SK-N-SH treated with all-trans-retinoic acid at 6 μM for 48 hours (cell line): ENCODE results near the gene SMPD1.

Source experiments
- ATAC-seq: fragments of 200-7000 bp; cut with Tn5 transposase; 3 replicates; pipeline ENCODE4 v1.9.1; 2020; ENCODE audit warnings: mild to moderate bottlenecking, moderate library complexity
- ARNTL ChIP-seq: fragments of 450-650 bp; formaldehyde crosslinking; IDR thresholded peaks from 2 replicates; pipeline ENCODE4 v1.5.0; 2020; ENCODE audit warnings: low read depth, mild to moderate bottlenecking, moderate library complexity, borderline replicate concordance
- BACH2 ChIP-seq: fragments of 250-450 bp; sonication (Bioruptor Pico); IDR thresholded peaks from 2 replicates; pipeline ENCODE4 v1.9.0; 2021; ENCODE audit warnings: mild to moderate bottlenecking, borderline replicate concordance
- CSDC2 ChIP-seq: fragments of 250-450 bp; sonication (Bioruptor Pico); IDR thresholded peaks from 2 replicates; pipeline ENCODE4 v1.5.0; 2020; ENCODE audit warnings: mild to moderate bottlenecking, moderate library complexity
- CSRNP3 ChIP-seq: fragments of 250-450 bp; sonication (Bioruptor Pico); IDR thresholded peaks from 2 replicates; pipeline ENCODE4 v1.5.1; 2021; ENCODE audit warnings: mild to moderate bottlenecking, moderate library complexity
- ESRRG ChIP-seq: fragments of 250-450 bp; sonication (Bioruptor Pico); IDR thresholded peaks from 2 replicates; pipeline ENCODE4 v1.6.1; 2021; ENCODE audit warnings: mild to moderate bottlenecking
- GLIS3 ChIP-seq: fragments of 250-450 bp; sonication (Bioruptor Pico); IDR thresholded peaks from 2 replicates; pipeline ENCODE4 v1.5.0; 2020; ENCODE audit warnings: mild to moderate bottlenecking, moderate library complexity
- ISL1 ChIP-seq: fragments of 250-450 bp; sonication (Bioruptor Pico); IDR thresholded peaks from 2 replicates; pipeline ENCODE4 v2.1.2; 2022; ENCODE audit warnings: mild to moderate bottlenecking, moderate library complexity
- OSR1 ChIP-seq: fragments of 250-450 bp; sonication (Bioruptor Pico); IDR thresholded peaks from 2 replicates; pipeline ENCODE4 v1.8.0; 2022; ENCODE audit warnings: moderate library complexity, mild to moderate bottlenecking, inconsistent platforms
- POU6F1 ChIP-seq: fragments of 250-450 bp; sonication (Bioruptor Pico); IDR thresholded peaks from 2 replicates; pipeline ENCODE4 v1.8.0; 2021; ENCODE audit warnings: low read depth, mild to moderate bottlenecking, moderate library complexity, borderline replicate concordance
- PPARA ChIP-seq: fragments of 250-450 bp; sonication (Bioruptor Pico); IDR thresholded peaks from 2 replicates; pipeline ENCODE4 v1.5.0; 2020; ENCODE audit warnings: mild to moderate bottlenecking, borderline replicate concordance
- RARB ChIP-seq: fragments of 250-450 bp; sonication (Bioruptor Pico); IDR thresholded peaks from 2 replicates; pipeline ENCODE4 v1.8.0; 2021; ENCODE audit warnings: mild to moderate bottlenecking, moderate library complexity
- SNAI2 ChIP-seq: fragments of 250-450 bp; sonication (Bioruptor Pico); IDR thresholded peaks from 2 replicates; pipeline ENCODE4 v1.5.0; 2020; ENCODE audit warnings: mild to moderate bottlenecking, moderate library complexity
- TOX ChIP-seq: fragments of 250-450 bp; sonication (Bioruptor Pico); IDR thresholded peaks from 2 replicates; pipeline ENCODE4 v1.8.0; 2021; ENCODE audit warnings: mild to moderate bottlenecking, moderate library complexity, borderline replicate concordance
- ZC3H10 ChIP-seq: fragments of 250-450 bp; sonication (Bioruptor Pico); IDR thresholded peaks from 2 replicates; pipeline ENCODE4 v1.5.1; 2021; ENCODE audit warnings: mild to moderate bottlenecking, moderate library complexity
- ZFP3 ChIP-seq: fragments of 250-450 bp; sonication (Bioruptor Pico); IDR thresholded peaks from 2 replicates; pipeline ENCODE4 v1.5.0; 2020; ENCODE audit warnings: mild to moderate bottlenecking, moderate library complexity
- ZNF565 ChIP-seq: fragments of 450-650 bp; formaldehyde crosslinking; conservative IDR thresholded peaks from 2 replicates; pipeline ENCODE4 v1.5.0; 2020; ENCODE audit warnings: low read depth, mild to moderate bottlenecking, moderate library complexity
- ZNF8 ChIP-seq: fragments of 450-650 bp; formaldehyde crosslinking; IDR thresholded peaks from 2 replicates; pipeline ENCODE4 v1.5.0; 2020; ENCODE audit warnings: mild to moderate bottlenecking, moderate library complexity
- TF ChIP-seq, protein P1 (sequence below): fragments of 250-450 bp; sonication (Bioruptor Pico); IDR thresholded peaks from 2 replicates; pipeline ENCODE4 v1.8.0; 2020; ENCODE audit warnings: mild to moderate bottlenecking, moderate library complexity, borderline replicate concordance
- TF ChIP-seq, protein P2 (sequence below): fragments of 250-450 bp; sonication (Bioruptor Pico); IDR thresholded peaks from 2 replicates; pipeline ENCODE4 v1.5.0; 2020; ENCODE audit warnings: mild to moderate bottlenecking, moderate library complexity
- TF ChIP-seq, protein P3 (sequence below): fragments of 250-450 bp; sonication (Bioruptor Pico); IDR thresholded peaks from 2 replicates; pipeline ENCODE4 v1.5.1; 2020; ENCODE audit warnings: low read depth, mild to moderate bottlenecking, moderate library complexity

Gene SMPD1

DNA sequence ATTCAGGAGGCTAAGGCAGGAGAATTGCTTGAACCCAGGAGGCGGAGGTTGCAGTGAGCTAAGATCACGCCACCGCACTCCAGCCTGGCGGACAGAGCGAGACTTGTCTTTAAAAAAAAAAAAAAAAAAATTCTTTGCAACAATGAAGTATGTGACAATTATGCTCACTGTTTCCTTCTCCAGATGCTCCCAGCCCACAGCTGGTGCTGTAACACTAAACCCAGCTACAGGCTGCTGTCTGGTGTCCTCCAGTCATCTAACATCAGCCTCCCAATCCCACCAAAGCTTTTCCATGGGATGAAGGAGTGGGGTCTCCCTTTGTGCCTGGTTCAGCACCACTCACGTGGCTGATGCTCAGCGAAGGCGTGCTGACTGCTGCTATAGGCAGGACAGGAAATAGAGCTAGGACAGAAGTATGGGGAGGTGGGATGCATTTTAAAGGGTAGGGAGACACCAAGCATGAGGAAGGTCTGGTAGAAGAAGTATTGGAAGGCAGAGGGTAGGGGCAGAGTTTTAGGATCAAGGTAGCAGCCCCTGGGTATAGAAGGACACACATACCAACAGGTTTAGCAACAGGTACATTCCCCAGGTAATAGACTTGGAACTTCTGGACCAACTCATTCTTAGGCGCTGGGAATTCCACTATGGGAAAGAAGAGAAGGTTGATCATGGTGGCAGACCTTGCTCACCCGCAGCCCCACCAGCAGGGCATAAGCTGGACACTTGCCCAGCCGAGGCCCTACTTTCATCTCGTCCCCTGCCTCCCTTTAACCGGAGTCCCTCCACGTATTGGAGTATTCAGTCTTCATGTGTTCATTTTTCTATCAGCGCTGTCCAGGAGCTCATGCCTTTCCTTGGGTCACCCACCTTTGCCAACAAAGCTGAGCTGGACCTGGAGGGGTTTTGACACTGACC is 10.4 kb downstream of the SMPD1 start:
- no peak for TF ChIP-seq ZNF565 (CRISPR knock-in tag)
- TF ChIP-seq, protein P1, sequence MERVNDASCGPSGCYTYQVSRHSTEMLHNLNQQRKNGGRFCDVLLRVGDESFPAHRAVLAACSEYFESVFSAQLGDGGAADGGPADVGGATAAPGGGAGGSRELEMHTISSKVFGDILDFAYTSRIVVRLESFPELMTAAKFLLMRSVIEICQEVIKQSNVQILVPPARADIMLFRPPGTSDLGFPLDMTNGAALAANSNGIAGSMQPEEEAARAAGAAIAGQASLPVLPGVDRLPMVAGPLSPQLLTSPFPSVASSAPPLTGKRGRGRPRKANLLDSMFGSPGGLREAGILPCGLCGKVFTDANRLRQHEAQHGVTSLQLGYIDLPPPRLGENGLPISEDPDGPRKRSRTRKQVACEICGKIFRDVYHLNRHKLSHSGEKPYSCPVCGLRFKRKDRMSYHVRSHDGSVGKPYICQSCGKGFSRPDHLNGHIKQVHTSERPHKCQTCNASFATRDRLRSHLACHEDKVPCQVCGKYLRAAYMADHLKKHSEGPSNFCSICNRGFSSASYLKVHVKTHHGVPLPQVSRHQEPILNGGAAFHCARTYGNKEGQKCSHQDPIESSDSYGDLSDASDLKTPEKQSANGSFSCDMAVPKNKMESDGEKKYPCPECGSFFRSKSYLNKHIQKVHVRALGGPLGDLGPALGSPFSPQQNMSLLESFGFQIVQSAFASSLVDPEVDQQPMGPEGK (CRISPR knock-in tag), result no peak
- no peak for TF ChIP-seq OSR1 (CRISPR knock-in tag)
- TF ChIP-seq BACH2, result no peak
- no peak for TF ChIP-seq TOX (CRISPR knock-in tag)
- TF ChIP-seq GLIS3 (CRISPR knock-in tag), result no peak
- no peak for TF ChIP-seq ESRRG (CRISPR knock-in tag)
- TF ChIP-seq CSRNP3 (CRISPR knock-in tag), result no peak
- TF ChIP-seq, protein P2, sequence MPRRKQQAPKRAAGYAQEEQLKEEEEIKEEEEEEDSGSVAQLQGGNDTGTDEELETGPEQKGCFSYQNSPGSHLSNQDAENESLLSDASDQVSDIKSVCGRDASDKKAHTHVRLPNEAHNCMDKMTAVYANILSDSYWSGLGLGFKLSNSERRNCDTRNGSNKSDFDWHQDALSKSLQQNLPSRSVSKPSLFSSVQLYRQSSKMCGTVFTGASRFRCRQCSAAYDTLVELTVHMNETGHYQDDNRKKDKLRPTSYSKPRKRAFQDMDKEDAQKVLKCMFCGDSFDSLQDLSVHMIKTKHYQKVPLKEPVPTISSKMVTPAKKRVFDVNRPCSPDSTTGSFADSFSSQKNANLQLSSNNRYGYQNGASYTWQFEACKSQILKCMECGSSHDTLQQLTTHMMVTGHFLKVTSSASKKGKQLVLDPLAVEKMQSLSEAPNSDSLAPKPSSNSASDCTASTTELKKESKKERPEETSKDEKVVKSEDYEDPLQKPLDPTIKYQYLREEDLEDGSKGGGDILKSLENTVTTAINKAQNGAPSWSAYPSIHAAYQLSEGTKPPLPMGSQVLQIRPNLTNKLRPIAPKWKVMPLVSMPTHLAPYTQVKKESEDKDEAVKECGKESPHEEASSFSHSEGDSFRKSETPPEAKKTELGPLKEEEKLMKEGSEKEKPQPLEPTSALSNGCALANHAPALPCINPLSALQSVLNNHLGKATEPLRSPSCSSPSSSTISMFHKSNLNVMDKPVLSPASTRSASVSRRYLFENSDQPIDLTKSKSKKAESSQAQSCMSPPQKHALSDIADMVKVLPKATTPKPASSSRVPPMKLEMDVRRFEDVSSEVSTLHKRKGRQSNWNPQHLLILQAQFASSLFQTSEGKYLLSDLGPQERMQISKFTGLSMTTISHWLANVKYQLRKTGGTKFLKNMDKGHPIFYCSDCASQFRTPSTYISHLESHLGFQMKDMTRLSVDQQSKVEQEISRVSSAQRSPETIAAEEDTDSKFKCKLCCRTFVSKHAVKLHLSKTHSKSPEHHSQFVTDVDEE (CRISPR knock-in tag), result no peak
- TF ChIP-seq ZNF8, result no peak
- no peak for TF ChIP-seq CSDC2 (CRISPR knock-in tag)
- TF ChIP-seq ZC3H10 (CRISPR knock-in tag), result no peak
- no peak for TF ChIP-seq RARB (CRISPR knock-in tag)
- TF ChIP-seq ZFP3 (CRISPR knock-in tag), result no peak
- TF ChIP-seq POU6F1 (CRISPR knock-in tag), result no peak
- TF ChIP-seq SNAI2 (CRISPR knock-in tag), result no peak
- no peak for ATAC-seq

DNA sequence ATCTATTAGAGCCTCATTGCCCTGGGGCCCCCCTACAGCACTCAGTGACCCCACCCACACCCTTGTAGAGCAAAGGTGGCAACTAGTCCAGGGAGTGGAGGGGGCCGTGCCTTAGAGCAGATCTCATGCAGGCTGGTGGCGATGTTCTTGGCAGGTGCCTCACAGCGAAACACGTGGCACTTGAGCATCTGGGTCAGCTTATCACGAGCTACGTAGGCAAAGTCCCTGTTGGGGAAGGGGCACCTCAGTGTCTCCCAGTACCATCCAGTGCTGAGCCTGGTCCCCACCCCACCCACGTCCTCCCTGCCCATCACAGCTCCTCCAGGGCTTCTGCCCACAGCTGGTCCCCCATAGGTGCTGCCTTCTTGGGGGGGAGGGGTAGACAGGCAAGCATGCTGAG is 11.2 kb downstream of the SMPD1 start:
- no peak for ATAC-seq
- TF ChIP-seq, protein P3, sequence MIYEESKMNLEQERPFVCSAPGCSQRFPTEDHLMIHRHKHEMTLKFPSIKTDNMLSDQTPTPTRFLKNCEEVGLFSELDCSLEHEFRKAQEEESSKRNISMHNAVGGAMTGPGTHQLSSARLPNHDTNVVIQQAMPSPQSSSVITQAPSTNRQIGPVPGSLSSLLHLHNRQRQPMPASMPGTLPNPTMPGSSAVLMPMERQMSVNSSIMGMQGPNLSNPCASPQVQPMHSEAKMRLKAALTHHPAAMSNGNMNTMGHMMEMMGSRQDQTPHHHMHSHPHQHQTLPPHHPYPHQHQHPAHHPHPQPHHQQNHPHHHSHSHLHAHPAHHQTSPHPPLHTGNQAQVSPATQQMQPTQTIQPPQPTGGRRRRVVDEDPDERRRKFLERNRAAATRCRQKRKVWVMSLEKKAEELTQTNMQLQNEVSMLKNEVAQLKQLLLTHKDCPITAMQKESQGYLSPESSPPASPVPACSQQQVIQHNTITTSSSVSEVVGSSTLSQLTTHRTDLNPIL (CRISPR knock-in tag), result no peak
- TF ChIP-seq PPARA, result no peak
- TF ChIP-seq ZNF565 (CRISPR knock-in tag), result no peak
- no peak for TF ChIP-seq ARNTL (CRISPR knock-in tag)

DNA sequence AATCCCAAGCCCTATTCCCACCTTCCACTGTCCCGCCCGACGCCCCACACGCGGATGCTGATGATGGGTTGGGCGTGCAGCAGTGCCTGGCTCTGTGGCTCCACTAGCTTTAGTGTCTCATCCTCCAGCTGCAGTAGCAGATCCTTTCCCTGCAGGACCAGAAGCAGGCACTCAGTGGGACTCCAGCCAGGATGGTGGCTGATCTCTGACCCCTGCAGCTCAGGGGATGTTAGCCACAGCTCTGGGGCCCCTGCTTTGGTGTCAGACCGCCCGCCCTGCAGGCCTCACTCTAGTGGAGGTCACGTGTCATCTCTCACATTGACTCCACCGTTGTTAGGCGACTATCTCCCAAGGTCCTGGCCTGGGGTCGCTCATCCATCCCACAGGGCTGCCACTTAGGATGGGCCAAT is 11.8 kb downstream of the SMPD1 start:
- ATAC-seq, result no peak
- no peak for TF ChIP-seq CSRNP3 (CRISPR knock-in tag)
- TF ChIP-seq, protein P2 (CRISPR knock-in tag), result no peak
- no peak for TF ChIP-seq ZFP3 (CRISPR knock-in tag)
- TF ChIP-seq PPARA, result no peak
- TF ChIP-seq RARB (CRISPR knock-in tag), result no peak
- TF ChIP-seq OSR1 (CRISPR knock-in tag), result no peak
- TF ChIP-seq ARNTL (CRISPR knock-in tag), result no peak
- no peak for TF ChIP-seq SNAI2 (CRISPR knock-in tag)
- TF ChIP-seq ISL1, result no peak
- no peak for TF ChIP-seq BACH2
